HAP-1 (cell line): ENCODE measurements around the gene CTIF.

Experiments used
- DNase-seq, 2 experiments: peaks; one replicate each; pipeline ENCODE4 v3.0.0-alpha.2; 2016 to 2020; ENCODE audit warnings: low spot score in 2 of 2
- H3K27me3 ChIP-seq: fragments of 250-450 bp; sonication (Bioruptor Pico); 2 replicates; pipeline ENCODE4 v1.5.1; 2020; ENCODE audit warnings: low read depth, mild to moderate bottlenecking, moderate library complexity
- H3K36me3 ChIP-seq: fragments of 250-450 bp; sonication (Bioruptor Pico); replicated peaks from 2 replicates; pipeline ENCODE4 v1.5.1; 2020; ENCODE audit warnings: mild to moderate bottlenecking
- H3K4me1 ChIP-seq: fragments of 250-450 bp; sonication (Bioruptor Pico); 2 replicates; pipeline ENCODE4 v1.5.1; 2020; ENCODE audit warnings: mild to moderate bottlenecking
- H3K4me3 ChIP-seq: fragments of 250-450 bp; sonication (Bioruptor Pico); 2 replicates; pipeline ENCODE4 v1.5.1; 2020; ENCODE audit warnings: mild to moderate bottlenecking, moderate library complexity
- H3K9me3 ChIP-seq: fragments of 250-450 bp; sonication (Bioruptor Pico); 2 replicates; pipeline ENCODE4 v1.5.1; 2020; ENCODE audit warnings: mild to moderate bottlenecking, moderate library complexity
- in situ Hi-C: fragments of 300-500 bp; cut with MboI; formaldehyde crosslinking; loops from 3 replicates; pipeline ENCODE4 v1.14.3; 2020; ENCODE audit warnings: low sequenced_read_pairs, inconsistent platforms, mixed read lengths

CTIF gene

GRCh38 chr18:48578289-48578688, 39.5 kb downstream of the CTIF start:
- no peak for DNase-seq
- no peaks in the 10 kb centered on the region for H3K27me3 ChIP-seq
- no peaks in the 10 kb centered on the region for H3K36me3 ChIP-seq
- H3K4me1 ChIP-seq, result no peaks in the 10 kb centered on the region
- H3K4me3 ChIP-seq, result no peak overlapping the region
- in situ Hi-C loops, result no loop called here
- H3K9me3 ChIP-seq, result no peaks in the 10 kb centered on the region

GRCh38 chr18:48580066-48580465, 41.2 kb downstream of the CTIF start:
- H3K4me1 ChIP-seq, result no peaks in the 10 kb centered on the region
- H3K36me3 ChIP-seq, result no peaks in the 10 kb centered on the region
- in situ Hi-C loops, result no loop called here
- no peaks in the 10 kb centered on the region for H3K27me3 ChIP-seq
- no peak overlapping the region for H3K4me3 ChIP-seq
- no peaks in the 10 kb centered on the region for H3K9me3 ChIP-seq
- DNase-seq, result no peak

- no peak for DNase-seq
- Histone ChIP-seq H3K36me3 (no peaks in the 10 kb centered on the region), H3K27me3 (no peaks in the 10 kb centered on the region), H3K4me1 (no peaks in the 10 kb centered on the region), H3K4me3 (no peak overlapping the region), H3K9me3 (no peaks in the 10 kb centered on the region)
- in situ Hi-C loops, result no loop called here
Measured at GRCh38 chr18:48580782-48581181, 42.0 kb downstream of the CTIF start.

DNA sequence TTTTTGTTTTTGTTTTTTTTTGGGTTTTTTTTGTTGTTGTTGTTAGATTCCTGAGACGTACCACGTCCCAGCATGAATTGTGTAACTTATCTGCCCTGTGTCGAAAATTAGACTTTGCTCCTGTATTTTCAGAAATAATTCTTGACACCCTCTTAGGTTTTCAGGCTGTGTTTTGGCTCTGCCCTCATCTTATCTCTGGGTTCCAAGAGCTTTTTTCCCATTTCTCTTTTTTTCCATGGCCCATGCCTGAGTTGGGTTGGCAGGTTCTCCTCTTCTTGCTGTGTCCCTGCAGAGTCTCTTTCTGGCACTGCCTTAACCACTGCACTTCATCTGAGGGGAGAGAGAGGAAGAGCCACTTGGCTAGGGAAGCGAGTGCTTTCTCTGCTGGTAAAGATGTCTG, 42.4 kb downstream of the CTIF start:
- DNase-seq, result no peak
- Histone ChIP-seq H3K4me1 (no peaks in the 10 kb centered on the region), H3K27me3 (no peaks in the 10 kb centered on the region)

DNA sequence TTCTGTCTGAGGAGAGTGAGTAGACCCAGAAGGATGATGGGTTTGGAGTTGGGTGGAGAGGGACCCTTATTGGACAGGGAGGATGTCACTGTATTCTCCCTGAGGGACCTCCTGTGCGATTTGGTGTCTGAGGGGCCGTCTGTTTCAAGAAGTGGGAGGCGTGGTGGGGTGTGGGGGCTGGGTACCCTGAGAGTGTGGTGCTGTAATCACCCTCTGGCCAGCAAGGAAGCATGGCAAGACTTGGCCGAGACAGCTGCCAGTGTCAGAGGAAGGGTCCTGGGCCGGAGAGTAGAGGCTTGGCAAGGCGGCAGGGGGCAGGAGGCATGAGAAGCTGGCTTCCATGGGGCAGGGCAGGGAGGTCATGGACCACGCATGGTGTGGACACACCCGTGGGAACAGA, 43.1 kb downstream of the CTIF start:
- DNase-seq, result no peak
- Histone ChIP-seq H3K27me3 (no peaks in the 10 kb centered on the region), H3K36me3 (no peaks in the 10 kb centered on the region), H3K4me3 (no peak overlapping the region), H3K9me3 (no peaks in the 10 kb centered on the region), H3K4me1 (no peaks in the 10 kb centered on the region)
- in situ Hi-C loops, result no loop called here

More for the DNA sequence above, 42.4 kb downstream of the CTIF start:
- no peaks in the 10 kb centered on the region for H3K9me3 ChIP-seq
- in situ Hi-C loops, result no loop called here
- H3K36me3 ChIP-seq, result no peaks in the 10 kb centered on the region
- no peak overlapping the region for H3K4me3 ChIP-seq

DNA sequence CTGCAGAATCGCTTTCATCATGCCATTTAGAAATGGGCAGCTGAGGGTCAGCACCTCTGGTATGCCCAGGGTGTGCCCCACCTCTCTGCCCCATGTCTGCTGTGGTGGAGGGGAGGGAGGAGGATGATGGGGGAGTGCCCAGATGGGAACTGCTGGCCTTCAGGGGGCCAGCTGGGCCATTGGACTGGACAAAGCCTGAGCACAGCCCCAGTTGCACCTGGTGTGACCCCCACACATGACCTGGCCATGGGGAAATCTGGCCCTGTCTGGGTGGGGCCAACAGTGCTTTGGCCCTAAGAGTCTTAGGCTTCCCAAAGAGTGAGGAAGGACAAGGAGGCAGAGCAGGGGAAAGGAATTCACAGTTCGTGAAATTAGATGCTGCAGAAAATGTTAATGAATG, 44.1 kb downstream of the CTIF start:
- Histone ChIP-seq H3K4me3 (no peak overlapping the region), H3K4me1 (no peaks in the 10 kb centered on the region), H3K27me3 (no peaks in the 10 kb centered on the region), H3K9me3 (no peaks in the 10 kb centered on the region), H3K36me3 (no peaks in the 10 kb centered on the region)
- in situ Hi-C loops, result no loop called here
- no peak for DNase-seq

- no peaks in the 10 kb centered on the region for H3K9me3 ChIP-seq
Measured at GRCh38 chr18:48583573-48583972, 44.7 kb downstream of the CTIF start.

DNA sequence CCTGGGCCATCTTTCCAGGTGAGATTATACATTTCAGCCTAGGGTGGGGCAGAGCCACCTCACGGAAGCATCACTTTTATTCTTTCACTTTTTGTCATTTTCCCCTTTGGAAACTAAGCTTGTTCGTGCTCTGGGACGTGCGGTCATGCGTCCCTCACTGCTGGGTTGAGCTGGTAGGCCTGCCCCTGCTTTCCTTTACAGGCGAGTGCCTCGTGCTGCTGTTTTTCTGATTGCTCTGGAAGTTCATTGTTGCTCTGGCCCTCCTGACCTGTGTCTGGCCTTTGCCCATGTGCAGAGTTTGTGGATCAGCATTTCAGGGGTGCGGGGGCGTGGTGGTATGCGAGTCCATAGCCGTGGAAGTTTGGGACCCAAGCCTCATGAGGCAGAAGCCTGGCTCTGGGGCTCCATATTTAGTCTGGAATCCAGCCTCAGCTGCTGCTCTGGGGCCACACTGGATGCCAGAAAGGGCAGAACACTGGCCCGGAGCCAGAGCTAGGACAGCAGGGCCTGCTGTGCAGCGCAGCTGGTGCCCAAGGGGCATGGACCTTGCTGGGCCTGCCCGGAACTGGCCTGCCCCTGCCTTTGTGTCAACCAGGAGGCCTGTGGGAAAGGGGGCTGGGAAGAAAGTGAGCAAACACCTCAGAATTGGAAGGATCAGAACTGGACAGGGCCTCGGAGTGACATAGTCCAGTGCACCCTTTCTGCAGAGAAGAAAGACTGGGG, 51.1 kb downstream of the CTIF start:
- no peaks in the 10 kb centered on the region for H3K4me1 ChIP-seq
- no peak for DNase-seq
- in situ Hi-C loops, result no loop called here

More at GRCh38 chr18:48583573-48583972, 44.7 kb downstream of the CTIF start:
- H3K36me3 ChIP-seq, result no peaks in the 10 kb centered on the region
- in situ Hi-C loops, result no loop called here
- no peak overlapping the region for H3K4me3 ChIP-seq
- no peaks in the 10 kb centered on the region for H3K27me3 ChIP-seq
- no peak for DNase-seq
- no peaks in the 10 kb centered on the region for H3K4me1 ChIP-seq

GRCh38 chr18:48590678-48591077, 51.8 kb downstream of the CTIF start:
- Histone ChIP-seq H3K4me3 (no peak overlapping the region), H3K4me1 (no peaks in the 10 kb centered on the region), H3K36me3 (no peaks in the 10 kb centered on the region), H3K27me3 (no peaks in the 10 kb centered on the region), H3K9me3 (no peaks in the 10 kb centered on the region)
- in situ Hi-C loops, result no loop called here
- DNase-seq, result no peak

More for the DNA sequence above, 51.1 kb downstream of the CTIF start:
- H3K4me3 ChIP-seq, result no peak overlapping the region
- no peaks in the 10 kb centered on the region for H3K9me3 ChIP-seq
- H3K27me3 ChIP-seq, result no peaks in the 10 kb centered on the region
- no peaks in the 10 kb centered on the region for H3K36me3 ChIP-seq

- Histone ChIP-seq H3K36me3 (no peaks in the 10 kb centered on the region), H3K27me3 (no peaks in the 10 kb centered on the region), H3K4me3 (no peak overlapping the region), H3K4me1 (no peaks in the 10 kb centered on the region), H3K9me3 (no peaks in the 10 kb centered on the region)
- DNase-seq, result no peak
- in situ Hi-C loops, result no loop called here
Measured at GRCh38 chr18:48592540-48593171, 53.8 kb downstream of the CTIF start.

DNA sequence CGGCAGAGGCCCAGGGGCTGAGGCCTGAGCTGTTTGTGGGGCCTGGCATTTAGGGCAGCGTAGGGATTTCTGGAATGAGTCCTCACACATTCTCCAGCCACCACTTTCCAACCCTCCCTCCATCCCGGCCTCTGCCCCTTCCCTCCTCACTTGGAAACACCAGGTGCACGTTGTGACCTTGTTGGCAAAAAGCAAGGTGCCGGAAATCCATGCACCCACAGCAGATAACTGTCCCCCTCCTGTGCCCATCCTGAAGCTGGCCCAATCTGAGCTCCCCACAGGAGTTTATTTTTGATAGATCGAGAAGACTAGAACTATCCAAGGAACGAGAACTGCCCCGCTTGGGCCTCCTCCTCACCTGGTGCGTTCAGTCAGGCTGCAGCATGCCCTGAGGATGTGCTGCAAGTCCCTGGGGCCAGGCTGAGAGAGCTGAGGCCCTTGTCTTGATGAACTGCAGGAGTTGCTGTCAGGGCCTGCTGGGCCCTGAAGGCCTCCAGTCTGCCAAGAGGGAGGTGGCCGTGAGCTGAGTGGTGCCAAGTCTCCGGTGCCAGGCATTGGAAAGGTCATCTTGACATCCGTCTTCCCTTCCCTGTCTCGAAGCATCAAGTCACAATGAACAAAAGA, 55.8 kb downstream of the CTIF start:
- no peak overlapping the region for H3K4me3 ChIP-seq
- H3K27me3 ChIP-seq, result no peaks in the 10 kb centered on the region
- no peaks in the 10 kb centered on the region for H3K4me1 ChIP-seq
- no peak for DNase-seq
- in situ Hi-C loops, result no loop called here
- H3K9me3 ChIP-seq, result no peaks in the 10 kb centered on the region
- H3K36me3 ChIP-seq, result no peaks in the 10 kb centered on the region

DNA sequence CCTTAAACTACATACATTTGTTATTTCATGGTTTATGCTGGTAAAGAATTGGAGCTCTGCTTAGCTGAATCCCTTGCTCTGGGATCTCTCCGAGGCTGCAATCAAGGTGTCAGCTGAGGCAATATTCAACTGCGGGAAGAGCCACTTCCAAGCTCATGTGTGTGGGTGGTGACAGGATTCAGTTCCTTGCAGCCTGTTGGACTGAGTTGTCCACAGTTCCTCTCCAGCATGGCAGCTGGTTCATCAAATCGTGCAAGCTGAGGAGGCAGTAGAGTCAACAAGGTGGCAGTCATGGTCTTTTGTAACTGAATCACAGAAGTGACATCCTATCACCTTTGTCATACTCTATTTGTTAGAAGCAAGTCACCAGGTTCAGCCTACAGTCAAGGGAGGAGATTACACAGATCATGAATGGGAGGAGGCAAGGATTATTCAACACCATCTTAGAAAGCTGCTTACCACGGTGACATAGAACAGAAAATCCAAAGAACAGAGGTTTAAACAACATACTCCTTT, 56.9 kb downstream of the CTIF start:
- no peaks in the 10 kb centered on the region for H3K27me3 ChIP-seq
- no peak for DNase-seq
- no peak overlapping the region for H3K4me3 ChIP-seq
- H3K9me3 ChIP-seq, result no peaks in the 10 kb centered on the region
- H3K4me1 ChIP-seq, result no peaks in the 10 kb centered on the region
- no peaks in the 10 kb centered on the region for H3K36me3 ChIP-seq
- in situ Hi-C loops, result no loop called here

DNA sequence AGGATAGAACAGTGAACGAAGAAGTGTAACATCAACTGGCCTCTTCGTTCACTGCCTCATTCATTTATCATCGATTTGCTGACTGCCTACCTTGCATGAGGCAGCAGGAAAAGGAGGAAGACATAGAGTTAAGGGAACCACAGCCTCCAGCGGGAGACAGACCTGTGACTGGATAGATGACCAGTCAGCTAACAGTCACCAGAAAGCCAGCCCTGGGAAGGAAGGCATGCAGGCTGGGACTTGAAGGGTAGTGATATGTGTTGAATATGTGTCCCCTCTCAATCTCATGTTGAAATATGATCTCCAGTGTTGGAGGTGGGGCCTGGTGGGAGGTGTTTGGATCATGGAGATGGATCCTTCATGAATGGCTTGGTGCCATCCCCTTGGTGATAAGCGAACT, 58.3 kb downstream of the CTIF start:
- H3K4me3 ChIP-seq, result no peak overlapping the region
- H3K4me1 ChIP-seq, result no peaks in the 10 kb centered on the region
- no peak for DNase-seq
- no peaks in the 10 kb centered on the region for H3K36me3 ChIP-seq
- H3K9me3 ChIP-seq, result no peaks in the 10 kb centered on the region
- no peaks in the 10 kb centered on the region for H3K27me3 ChIP-seq
- in situ Hi-C loops, result no loop called here

- no peak overlapping the region for H3K4me3 ChIP-seq
- H3K27me3 ChIP-seq, result no peaks in the 10 kb centered on the region
- in situ Hi-C loops, result no loop called here
- H3K9me3 ChIP-seq, result no peaks in the 10 kb centered on the region
- no peaks in the 10 kb centered on the region for H3K4me1 ChIP-seq
- DNase-seq, result no peak
- no peaks in the 10 kb centered on the region for H3K36me3 ChIP-seq
Measured at GRCh38 chr18:48597671-48598070, 58.8 kb downstream of the CTIF start.
